Measurements from ENCODE around the gene CTNNA3.
"Not testable (repeated sequence)": the region's sequence is repeated elsewhere in the genome, so short reads cannot be mapped to it uniquely, and the experiment has no call there.

The CTNNA3 gene

DNA sequence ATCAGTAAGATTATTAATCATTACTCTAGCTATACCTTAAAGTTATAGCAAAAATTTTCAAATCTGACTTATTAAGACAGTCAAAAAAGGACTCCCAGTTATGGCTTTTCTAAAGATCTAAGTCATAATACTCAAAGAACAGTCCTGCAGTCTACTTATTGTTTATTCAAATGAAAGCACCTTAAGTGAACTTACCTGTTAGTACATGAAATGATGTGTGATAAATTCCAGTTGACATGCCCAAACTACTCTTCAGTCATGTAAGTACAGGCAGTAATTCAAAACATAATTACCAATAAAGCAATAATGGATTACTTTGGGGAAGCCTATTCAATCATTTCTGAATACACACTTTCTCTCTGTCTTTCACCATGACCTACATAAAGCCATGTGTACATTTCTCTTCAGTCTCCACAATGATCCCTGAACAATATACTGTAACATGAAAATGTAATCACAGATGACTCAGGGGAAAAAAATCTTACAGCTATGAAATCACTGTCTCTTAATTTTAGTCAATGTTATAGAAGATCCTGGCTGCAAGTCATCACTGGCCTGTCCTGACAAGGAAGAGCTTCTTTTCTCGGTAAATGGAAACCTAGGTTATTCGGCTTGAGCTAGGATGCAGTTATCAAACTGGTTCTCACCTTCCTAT, 1190.9 kb downstream of the CTNNA3 start:
- no peak for DNase-seq

DNA sequence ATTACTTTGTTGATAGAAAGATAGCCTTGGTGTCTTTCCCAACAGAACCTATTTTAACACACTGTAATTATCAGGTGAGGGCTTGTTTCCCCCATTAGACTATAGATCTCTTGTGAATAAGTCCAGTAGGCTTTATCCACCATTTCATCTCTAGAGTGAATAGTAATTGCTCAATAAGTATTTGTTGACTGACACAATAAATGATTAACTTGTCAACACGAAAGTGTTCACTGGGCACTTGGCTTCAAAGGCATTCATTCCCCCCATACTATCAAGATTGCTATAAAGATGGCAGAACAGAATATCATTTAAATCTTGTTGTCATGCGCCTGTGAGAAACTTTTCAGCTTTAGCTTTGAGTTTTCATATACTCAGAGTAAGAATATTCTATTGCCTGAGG, 1194.6 kb downstream of the CTNNA3 start:
- no peak for DNase-seq

DNA sequence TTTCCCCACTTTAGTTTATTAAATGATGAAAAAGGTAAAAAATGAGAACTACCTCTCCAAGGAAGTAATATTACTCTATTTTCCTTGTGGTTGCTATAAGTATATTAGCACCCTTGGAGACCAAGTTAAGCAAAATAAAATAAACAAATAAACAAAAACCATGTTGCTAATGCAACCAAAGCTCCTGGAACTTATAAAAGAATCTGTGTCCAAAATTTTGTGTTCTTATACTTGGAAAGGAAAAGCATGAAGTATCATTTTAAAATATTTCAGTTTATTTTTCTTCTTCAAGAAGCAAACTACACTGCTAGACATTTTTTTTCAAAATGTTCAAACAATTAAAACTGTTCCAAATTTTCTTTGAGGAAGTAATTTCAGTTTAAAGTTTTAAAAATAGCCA, 1212.0 kb downstream of the CTNNA3 start:
- no peak for DNase-seq

DNA sequence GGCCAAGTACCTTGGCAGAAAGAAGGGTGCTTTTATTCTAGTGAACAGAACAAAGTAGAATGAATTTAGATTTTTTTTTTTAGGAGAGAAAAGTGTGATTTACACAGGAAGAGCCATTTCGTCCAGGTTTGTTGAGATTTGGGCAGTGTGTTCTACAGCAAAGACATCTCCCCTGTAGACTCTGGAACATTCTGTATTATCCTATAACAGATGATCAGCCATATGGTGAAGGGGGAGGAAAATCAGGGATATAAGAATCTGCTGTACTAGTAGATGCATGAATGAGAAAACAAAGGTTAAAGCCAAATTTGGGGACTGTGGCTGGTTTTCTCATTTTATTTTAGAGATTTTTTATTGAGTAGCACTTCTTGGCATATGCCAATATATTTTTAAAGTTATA, 1223.8 kb downstream of the CTNNA3 start:
- DNase-seq: no peak

DNA sequence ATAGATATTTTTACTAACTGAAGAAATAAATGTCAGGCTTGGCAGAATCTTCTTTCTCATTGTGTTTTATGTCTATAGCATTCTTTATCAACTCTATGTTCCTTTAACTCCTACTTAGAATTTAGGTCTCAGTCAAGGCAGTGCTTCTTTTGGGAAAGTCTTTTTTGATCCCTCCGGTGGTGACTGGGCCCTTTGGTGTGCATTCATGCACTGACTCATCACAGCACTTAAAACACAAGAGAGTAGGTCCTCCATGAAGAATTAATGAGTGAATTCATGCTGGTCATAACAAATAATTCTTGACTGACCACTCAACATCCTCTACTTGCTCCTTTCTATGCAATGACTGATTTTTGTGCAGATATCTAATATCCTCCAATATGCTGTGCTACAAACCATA, 1229.0 kb downstream of the CTNNA3 start:
- no peak for DNase-seq

DNA sequence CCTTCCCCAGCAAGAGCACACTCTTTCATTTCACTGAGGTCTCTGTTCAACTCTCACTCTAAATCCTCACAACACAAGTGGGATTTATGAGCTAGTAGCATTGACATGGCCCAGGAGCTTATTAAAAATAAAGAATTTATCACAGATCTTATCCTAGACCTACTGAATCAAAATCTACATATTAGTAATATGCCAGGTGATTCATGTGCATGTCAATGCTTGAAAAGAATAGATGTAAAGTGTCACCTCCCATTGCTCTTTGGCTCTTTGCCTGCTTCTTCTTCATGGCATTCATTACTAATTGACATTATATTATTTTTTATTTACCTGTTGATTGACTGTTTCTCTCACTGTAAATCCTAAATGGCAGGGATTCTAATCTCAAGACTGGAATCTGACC, 1229.4 kb downstream of the CTNNA3 start:
- DNase-seq: no peak

DNA sequence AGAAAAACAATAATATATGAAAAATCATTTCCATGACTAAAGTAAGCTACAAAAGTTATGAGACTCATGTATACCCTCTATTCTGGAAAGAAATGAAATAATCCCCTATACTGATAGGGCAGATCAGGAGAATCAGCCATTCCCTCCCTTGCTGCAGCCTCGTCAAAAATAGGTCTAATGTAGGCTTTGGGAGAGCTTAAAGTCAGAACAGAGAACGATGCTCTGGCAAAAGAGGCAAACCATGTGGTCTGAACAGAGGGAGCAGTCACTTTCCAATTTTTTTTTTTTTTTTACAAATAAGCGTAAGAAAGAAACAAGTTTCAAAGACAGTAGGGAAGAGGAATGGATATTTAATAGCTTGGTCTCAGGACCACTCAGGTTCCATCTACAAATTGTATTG, 1232.4 kb downstream of the CTNNA3 start:
- no peak for DNase-seq

DNA sequence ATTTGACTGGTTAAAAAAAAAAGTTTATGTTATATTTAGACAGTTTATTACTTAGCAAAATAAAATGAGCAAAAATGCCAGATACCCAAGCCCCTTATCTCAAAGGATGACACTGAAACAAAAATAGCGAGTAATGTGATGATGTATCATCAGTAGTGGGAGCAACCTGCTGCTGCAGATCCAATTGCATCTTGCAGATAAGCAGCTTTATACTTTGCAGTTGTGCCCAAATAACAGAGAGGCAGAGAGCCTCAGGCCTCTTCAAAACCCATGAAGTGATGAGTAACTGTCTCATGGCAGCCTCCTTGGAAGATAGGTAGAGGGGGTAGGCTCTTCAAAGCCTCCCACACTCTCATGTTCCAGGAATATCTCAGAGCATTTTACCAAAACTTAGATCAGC, 1238.4 kb downstream of the CTNNA3 start:
- no peak for DNase-seq

DNA sequence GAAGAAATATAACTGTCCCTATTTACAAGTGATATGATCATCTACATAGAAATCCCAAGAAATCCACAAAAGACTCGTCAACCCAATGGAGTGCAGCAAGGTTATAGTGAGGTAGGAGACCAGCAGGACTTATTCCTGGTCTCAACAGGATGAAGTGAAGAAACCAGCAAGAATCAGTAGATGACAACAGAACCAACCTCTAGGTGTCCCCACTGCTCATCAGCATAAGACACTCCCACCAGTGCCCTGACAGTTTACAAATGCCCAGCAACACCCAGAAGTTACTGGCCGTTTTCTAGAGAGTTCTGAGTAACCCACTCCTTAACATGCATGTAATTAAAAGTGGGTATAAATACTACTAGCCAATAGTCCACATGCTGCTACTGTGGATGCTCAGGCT, 1240.7 kb downstream of the CTNNA3 start:
- DNase-seq: no peak

DNA sequence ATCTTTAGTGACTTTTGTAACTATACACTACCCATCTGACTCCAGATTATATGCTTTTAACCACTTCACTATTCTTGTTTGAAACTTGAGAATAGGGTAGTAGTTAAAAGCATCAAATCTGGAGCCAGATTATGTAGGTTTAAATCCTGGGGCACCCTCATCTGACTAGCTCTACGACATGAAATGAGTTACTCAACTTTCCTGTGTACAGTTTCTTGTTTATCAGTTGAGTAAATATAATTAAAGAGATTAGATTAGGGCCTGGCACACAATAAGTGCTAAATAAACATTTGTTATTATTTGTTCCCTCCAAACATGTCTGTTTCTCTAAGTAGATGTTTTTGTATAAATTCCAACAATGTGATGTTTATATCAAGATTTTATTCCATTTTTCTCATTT, 1255.4 kb downstream of the CTNNA3 start:
- no peak for DNase-seq

DNA sequence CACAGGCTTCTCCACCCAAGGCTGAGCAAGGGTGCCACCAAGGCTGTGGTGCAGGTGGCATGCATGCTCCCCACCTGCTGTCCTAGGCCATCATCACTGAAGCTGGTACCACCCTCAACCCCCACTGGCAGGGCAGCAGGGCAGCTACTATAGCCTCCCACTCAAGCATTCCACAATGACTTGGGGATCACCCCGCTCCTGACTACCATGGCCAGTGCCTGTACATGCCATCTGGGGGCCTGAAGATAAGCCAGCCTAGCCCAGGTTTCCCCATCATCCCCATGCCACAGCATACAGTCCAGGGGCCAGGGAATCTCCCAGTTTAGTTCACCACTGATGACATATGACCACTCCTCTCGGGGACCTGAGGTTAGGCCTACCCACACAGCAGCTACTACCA, 1281.1 kb downstream of the CTNNA3 start:
- no peak for DNase-seq

DNA sequence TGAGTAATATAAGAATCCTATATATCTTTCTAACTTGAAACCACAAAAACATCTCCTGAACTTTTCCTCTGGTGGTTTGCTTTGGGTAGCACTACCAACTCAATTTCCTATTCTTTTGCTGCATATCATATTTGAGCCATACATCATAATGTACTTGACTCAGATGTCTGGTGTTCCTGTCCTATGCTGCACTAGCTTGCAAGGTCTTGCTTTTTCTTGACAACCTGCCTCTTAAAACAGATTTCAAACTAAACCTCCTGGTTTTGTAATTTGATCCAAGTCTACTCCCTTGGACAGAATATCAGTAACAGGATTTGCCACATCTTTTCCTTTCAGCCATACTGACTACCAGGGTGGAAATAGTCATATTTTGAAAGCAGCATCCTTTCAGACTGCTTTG, 1290.4 kb downstream of the CTNNA3 start:
- DNase-seq: no peak

DNA sequence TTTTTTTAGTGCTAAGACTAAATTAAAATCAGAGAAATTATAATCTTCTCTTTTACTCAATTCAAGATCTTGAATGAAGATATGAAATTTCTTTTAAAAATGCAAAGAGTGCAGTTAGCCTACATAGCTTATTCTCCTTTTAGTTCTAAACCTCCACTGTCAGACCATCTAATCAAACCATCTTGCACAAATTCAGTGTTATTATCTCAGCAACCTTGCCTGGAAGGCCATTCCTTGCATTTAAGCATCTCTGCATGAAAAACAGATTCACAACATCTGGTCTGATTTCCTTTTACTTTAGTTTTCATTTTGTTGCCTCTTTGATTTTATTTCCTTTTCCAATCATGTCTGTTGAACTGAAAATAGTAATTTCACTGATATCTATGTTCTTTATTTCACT, 1297.3 kb downstream of the CTNNA3 start:
- DNase-seq: no peak

DNA sequence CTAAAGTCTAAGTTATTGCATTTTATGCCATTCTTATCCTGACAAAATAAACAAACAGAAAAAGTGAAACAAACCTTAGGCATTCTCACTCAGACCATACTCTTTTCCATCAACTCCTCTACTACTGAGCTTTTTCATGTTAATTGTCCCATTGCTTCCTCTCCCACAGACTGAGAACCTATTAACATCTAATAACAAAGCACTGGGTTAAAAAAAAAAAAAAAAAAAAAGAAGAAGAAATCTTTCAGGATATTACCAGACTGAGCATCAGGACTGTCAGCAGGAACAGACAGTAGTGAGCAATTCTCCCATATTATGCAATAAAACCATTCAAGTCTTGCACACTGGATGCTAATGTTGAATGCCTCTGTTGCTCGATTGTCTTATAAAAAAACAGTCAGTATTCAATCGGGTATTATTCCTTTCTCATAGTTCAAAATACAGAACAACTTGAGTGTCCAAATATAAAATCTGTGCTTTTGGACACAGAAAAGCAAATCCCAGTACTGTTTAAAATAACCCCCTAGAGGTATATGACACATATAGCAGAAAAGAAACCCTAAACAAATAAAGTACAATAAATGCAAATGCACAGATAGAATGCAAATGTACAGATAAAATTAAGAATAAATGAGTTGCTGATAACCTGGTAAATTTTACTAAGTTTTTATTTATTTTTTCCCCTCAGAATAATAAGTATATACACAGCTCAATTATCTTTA, 1301.5 kb downstream of the CTNNA3 start:
- no peak for DNase-seq

DNA sequence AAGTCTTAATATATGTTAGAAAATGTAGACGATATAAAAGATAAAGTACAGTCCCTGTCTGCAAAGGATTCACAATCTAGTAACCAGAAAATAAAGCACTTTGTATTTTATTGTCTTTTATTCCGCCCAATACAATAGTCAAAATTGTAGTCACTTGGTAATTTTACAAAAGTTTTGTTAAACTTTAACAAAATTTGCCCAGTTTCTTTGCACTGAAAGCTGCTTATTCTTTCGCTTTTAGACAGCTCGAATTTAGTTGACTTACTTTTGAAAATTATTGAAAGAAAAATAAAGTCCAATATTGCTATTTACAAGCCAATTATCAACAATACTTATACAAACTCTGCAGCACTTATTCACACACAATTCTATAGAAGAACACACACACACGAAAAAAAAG, 1305.1 kb downstream of the CTNNA3 start:
- DNase-seq: no peak

DNA sequence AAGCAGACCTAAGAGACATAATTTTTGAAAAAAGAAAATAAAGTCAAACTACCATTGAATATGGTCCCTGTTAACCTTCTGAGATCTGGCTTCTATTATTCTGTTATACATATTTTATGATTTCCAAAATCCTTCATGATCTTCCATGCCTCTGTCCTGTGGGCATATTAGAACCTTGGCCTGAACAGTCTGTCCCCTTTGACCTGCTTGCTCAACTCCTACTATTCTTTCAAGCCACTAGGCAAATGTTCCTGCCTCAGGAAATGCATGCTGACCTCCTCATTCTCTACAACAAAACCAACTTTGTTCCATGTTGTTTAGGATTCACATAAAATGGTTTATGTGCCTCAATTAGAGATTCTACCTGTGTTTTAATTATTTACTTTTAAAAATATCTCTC, 1315.0 kb downstream of the CTNNA3 start:
- no peak for DNase-seq

DNA sequence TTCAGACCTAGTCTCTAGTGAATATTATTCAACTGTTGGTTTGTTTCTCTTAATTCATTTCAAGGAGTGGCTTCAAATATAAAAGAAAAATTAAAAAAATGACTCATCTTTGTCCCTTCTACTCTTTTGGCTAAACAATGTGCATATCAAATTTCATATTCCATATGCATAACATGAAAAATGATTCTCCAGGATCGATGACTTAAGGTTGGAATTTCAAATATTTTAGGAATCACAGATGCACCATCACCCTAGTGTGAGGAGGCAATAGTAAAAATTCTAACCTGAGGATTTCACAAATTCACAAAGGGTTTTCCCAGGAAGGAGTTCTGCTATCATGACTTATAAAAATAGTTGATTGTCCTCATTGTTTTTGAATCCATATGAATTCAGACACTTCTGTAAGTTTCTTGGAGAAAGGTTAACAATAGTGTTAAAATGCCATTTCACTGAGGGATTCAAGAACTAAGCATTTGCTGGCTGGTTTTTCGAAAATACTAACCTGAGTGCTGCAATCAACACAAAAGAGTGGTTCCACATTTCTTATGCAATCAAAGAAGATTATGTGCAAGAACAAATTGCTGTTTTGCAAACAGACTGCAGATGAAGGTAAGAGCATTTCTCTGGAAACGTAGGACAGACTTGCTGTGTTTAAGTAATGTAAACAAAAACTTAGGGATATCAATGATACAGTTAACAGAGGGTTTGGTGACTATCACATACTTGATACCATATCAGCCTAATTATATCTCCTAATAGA, 1317.7 kb downstream of the CTNNA3 start:
- no peak for DNase-seq

DNA sequence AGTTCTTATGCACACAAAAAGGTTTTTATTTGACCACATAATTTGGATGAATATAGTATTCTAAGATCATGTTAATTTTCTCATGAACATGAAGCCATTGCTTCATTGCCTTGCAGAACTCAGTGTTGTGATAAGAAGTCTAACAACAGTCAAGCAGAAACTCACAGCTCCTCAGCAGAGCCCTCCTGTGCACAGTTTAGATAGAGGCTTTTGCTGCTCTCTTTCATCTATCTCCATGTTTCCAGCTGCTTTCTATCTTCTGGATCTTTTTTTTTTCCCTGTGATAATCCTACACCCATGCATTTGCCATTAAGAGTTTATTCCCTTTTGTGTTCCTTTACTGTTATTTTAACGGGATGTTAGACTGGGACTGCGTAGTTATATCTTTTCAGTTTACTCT, 1327.8 kb downstream of the CTNNA3 start:
- no peak for DNase-seq

DNA sequence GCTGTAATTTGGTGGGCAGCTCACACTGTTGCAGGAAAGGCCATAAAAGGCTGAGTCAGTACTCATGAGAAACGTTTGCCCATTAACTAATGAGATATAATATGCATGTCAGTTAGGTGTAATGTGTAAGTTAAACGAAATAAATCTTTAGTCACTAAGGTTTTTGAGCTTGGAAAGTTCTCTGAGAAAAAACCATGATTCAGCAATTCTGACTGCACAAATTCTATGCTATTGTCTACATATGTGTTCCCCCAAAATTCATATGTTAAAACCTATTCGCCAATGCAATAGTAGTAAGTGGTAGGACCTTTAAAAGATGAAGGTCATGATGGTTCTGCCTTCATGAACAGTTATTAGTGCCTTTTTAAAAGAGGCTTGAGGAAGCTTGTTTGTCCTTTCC, 1329.8 kb downstream of the CTNNA3 start:
- DNase-seq: no peak

DNA sequence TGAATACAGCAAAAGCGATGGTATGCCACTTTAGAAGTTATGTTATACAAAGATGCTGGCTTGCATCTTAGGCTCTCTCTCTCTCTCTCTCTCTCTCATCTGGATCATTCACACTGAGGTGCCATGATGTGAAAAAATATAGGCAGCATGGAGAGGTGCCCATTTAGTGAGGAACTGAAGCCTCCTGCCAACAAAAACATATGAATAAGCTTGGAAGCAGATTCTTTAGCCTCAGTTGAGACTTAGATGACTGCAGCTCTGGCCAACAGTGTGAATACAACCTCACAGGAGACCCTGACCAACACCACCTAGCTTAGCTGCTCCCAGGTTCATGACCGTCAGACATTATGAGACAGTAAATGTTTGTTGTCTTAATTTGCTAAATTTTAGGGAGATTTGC, 1330.3 kb downstream of the CTNNA3 start:
- DNase-seq: no peak

DNA sequence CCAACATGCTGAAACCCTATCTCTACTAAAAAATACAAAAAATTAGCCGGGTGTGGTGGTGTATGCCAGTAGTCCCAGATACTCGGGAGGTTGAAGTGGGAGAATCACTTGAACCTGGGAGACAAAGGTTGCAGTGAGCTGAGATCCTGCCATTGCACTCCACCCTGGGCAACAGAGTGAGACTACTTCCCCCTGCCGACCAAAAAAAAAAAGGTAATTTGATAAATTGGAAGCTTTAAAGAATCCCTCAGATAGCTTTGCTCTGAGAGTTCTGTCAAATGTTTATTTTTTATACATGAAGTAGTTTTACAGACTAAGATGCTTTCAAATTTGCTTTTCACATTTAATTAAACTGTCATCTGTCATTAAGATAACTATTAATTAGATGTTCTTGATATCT, 1333.5 kb downstream of the CTNNA3 start:
- no peak for DNase-seq

DNA sequence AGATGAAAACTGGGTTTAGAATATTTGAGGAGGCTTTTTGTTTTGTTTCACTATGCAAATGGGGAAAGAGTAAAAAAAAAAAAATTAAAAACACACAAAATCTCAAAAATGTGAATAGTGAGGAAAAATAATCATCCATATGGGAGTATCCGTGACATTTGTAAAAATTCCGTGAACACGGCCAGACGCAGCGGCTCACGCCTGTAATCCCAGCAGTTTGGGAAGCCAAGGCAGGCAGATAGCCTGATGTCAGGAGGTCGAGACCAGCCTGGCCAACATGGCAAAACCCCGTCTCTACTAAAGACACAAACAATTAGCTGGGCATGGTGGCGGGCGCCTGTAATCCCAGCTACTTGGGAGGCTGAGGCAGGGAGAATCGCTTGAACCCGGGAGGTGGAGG, 1342.2 kb downstream of the CTNNA3 start:
- not testable (repeated sequence) for DNase-seq

DNA sequence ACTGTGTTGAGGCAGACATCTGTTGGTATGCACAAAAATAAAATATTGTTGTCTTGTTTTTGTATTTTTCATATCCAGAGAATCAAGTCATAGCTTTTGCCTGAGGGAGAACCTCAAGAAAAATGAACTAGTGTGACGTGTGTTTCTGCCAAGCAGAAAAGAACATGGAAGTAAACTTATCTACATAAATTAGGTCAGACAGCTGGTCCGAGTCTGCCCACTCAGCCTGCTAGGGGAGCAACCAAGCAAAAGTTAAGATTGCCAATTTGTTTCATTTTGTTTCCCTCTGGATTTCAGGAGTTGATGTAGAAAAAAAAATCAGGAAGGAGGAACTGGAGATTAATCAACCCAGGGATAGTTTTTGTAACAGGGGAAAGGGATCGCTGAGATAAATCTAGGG, 1342.6 kb downstream of the CTNNA3 start:
- DNase-seq: no peak
